Mesothelial cell of epicardium (in vitro differentiated cells): ENCODE measurements around the gene ELOVL5. TPM values are rescaled to one million over a fixed set of nuclear protein-coding genes. Genes with fewer than 3 reads are reported as not detected.

Experiments used
- DNase-seq, 2 experiments: peaks; one replicate each; pipeline ENCODE4 v3.0.0; 2021; ENCODE audit warnings: low spot score in 2 of 2; ENCODE audit not compliant: unreplicated experiment in 2 of 2
- H3K27ac Mint-ChIP-seq: 2 replicates; pipeline ENCODE4 v1.8.0; 2021; ENCODE audit warnings: mixed read lengths
- H3K27me3 Mint-ChIP-seq: 2 replicates; pipeline ENCODE4 v1.8.0; 2021; ENCODE audit warnings: low read depth, mixed read lengths
- H3K36me3 Mint-ChIP-seq: 2 replicates; pipeline ENCODE4 v1.8.0; 2021; ENCODE audit warnings: mixed read lengths
- H3K4me1 Mint-ChIP-seq: 2 replicates; pipeline ENCODE4 v1.8.0; 2021; ENCODE audit warnings: mixed read lengths
- H3K4me3 Mint-ChIP-seq: 2 replicates; pipeline ENCODE4 v1.8.0; 2021; ENCODE audit warnings: mild to moderate bottlenecking, moderate library complexity, mixed read lengths
- H3K9me3 Mint-ChIP-seq: 2 replicates; pipeline ENCODE4 v1.8.0; 2021; ENCODE audit warnings: mixed read lengths
- CTCF ChIP-seq: fragments of 200-600 bp; sonication (generic); IDR thresholded peaks from one replicate; pipeline ENCODE4 v1.5.0; 2021; ENCODE audit warnings: antibody characterized with exemption; ENCODE audit not compliant: unreplicated experiment
- total RNA-seq: library from RNA; stranded (reverse); gene quantifications from 3 replicates; pipeline ENCODE4 v1.2.1, GENCODE V29; 2021

The ELOVL5 gene
- total RNA-seq, 1 donor from 2014 or later = 110 TPM

GRCh38 chr6:53313784-53314400 is 34.9 kb downstream of the ELOVL5 start:
- H3K27ac Mint-ChIP-seq = peak overlapping the region; percentile 66
- no peaks in the 10 kb centered on the region for H3K27me3 Mint-ChIP-seq
- H3K9me3 Mint-ChIP-seq = peaks cover 4% of the 10 kb centered on the region
- no peak overlapping the region for H3K4me3 Mint-ChIP-seq
- DNase-seq = no peak
- peaks cover 25% of the 10 kb centered on the region for H3K4me1 Mint-ChIP-seq
- H3K36me3 Mint-ChIP-seq = peaks cover 11% of the 10 kb centered on the region
- TF ChIP-seq CTCF = no peak

DNA sequence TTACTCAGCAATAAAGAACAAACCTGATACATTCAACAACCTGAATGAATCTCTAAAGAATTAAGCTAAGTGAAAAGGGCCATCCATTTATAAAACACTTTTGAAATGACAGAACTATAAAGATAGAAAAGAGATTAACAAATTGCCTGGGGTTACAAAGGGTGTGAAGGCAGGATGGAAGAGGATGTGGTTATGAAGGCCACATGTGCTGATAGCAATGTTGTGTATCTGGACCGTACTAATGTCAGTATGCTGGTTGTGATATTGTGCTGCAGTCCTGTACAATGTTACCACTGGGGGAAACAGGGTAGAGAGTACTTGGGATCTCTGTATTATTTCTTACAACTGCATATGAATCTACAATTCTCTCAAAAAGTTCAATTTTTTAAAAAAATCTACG is 36.4 kb downstream of the ELOVL5 start:
- DNase-seq = no peak
- H3K4me1 Mint-ChIP-seq = peaks cover 26% of the 10 kb centered on the region
- no peaks in the 10 kb centered on the region for H3K27me3 Mint-ChIP-seq
- no peak for TF ChIP-seq CTCF
- H3K36me3 Mint-ChIP-seq = peaks cover 11% of the 10 kb centered on the region
- no peak overlapping the region for H3K27ac Mint-ChIP-seq
- H3K4me3 Mint-ChIP-seq = no peak overlapping the region
- H3K9me3 Mint-ChIP-seq = peaks cover 4% of the 10 kb centered on the region

DNA sequence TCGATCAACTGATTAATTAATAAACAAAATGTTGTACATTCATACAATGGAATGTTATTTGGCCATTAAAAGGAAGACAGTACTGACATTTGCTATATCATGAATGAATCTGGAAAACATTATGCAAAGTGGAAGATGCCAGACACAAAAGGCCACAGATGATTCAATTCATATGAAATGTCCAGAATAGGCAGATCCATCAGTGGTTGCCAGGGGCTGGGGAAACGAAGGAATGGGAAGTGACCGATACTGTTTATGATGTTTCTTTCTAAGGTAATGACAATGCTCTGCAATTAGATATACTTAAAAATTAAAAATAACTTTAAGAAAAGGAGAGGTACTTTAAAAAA is 37.2 kb downstream of the ELOVL5 start:
- H3K36me3 Mint-ChIP-seq = peaks cover 12% of the 10 kb centered on the region

DNA sequence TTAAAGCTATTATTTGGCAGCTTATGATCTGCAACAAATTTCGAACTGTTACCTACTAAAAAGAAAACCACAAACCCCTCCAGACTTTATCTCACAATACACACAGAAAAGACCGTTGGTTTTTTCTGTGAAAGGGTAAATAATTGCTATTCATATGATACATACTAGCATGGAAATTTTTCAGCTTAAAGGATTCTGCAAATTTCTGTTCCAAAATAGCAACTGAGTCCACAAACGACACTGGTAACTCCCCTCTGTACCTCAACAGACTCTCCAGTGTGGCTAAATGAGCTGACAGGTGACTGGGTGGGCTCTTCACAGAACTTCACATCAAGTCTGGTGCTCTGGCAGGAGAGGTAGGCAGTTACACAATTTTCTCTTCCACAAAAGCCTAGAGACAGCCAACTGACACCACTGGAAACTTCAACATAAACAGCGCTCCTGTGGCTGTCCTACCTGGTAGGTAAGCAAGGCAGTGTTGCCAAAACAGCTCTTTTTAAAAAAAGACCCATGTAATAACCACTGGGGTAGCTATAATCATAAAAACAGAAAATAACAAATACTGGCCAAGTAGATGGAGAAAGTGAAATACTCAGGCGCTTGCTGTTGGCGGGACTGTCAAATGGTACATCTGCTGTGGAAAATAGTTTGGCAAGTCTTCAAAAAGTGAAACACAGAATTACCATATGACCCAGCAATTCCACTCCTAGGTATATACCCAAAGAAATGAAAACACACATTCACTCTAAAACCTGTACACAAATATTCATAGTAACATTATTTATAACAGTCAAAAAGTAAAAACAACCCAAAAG is 37.8 kb downstream of the ELOVL5 start:
- no peak for TF ChIP-seq CTCF
- Mint-ChIP-seq H3K27ac (no peak overlapping the region), H3K4me1 (peaks cover 21% of the 10 kb centered on the region), H3K9me3 (peaks cover 7% of the 10 kb centered on the region), H3K36me3 (peaks cover 15% of the 10 kb centered on the region), H3K4me3 (no peak overlapping the region), H3K27me3 (no peaks in the 10 kb centered on the region)
- no peak for DNase-seq

More for the DNA sequence above, 37.2 kb downstream of the ELOVL5 start:
- Mint-ChIP-seq H3K4me1 (peaks cover 26% of the 10 kb centered on the region), H3K27me3 (no peaks in the 10 kb centered on the region), H3K27ac (no peak overlapping the region), H3K4me3 (no peak overlapping the region), H3K9me3 (peaks cover 4% of the 10 kb centered on the region)
- TF ChIP-seq CTCF = no peak
- no peak for DNase-seq

- no peak overlapping the region for H3K4me3 Mint-ChIP-seq
- H3K4me1 Mint-ChIP-seq = peaks cover 15% of the 10 kb centered on the region
- H3K27ac Mint-ChIP-seq = no peak overlapping the region
- H3K9me3 Mint-ChIP-seq = peaks cover 7% of the 10 kb centered on the region
- peaks cover 15% of the 10 kb centered on the region for H3K36me3 Mint-ChIP-seq
- TF ChIP-seq CTCF = no peak
- no peaks in the 10 kb centered on the region for H3K27me3 Mint-ChIP-seq
- no peak for DNase-seq
Measured at GRCh38 chr6:53309901-53310300, 38.8 kb downstream of the ELOVL5 start.
